Suppressor macrophage treated with lipopolysaccharide for 4 hours (primary cell): ENCODE data around the gene SYTL3.
"Not testable (repeated sequence)": the region's sequence is repeated elsewhere in the genome, so short reads cannot be mapped to it uniquely, and the experiment has no call there.

Source experiments
- DNase-seq: peaks from one replicate; pipeline ENCODE4 v3.0.0-alpha.2; 2020

SYTL3 gene

GRCh38 chr6:158665332-158665731 lies 15.5 kb downstream of the SYTL3 start:
- no peak for DNase-seq

DNA sequence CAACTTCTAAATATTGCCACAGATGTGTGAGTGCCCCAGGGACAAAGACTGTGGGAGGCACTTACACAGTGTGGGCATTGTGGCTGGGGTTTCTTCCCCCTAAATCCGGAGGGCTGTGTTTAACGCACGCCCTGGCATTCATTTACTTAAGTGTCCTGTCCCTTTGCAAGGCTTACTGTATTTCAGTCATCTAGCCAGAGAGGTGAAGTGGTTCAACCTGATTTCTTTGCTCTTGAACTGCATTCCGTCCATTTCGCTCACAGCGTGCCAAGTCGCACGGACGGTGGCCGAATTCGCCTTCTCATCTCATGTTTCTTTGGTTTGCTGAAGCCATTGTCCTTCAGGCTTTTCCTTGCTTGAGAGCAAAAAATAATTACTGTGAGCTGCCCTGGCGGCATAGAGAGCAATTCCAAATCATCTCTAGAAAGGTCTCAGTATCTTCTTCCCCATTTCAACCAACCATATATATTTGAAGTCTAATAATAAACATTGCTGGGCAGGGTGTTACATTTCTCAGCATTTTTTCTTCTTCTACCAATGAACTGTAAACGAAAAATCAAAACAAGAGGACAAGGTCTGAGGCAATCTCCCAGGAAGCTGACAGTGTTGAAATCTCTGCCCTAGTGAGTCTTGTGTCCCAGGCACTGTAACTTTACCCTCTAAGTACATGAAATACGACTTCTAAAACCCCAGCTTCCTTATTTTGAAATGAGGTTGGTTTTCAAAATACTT lies 16.9 kb downstream of the SYTL3 start:
- DNase-seq: peak; percentile 94

DNA sequence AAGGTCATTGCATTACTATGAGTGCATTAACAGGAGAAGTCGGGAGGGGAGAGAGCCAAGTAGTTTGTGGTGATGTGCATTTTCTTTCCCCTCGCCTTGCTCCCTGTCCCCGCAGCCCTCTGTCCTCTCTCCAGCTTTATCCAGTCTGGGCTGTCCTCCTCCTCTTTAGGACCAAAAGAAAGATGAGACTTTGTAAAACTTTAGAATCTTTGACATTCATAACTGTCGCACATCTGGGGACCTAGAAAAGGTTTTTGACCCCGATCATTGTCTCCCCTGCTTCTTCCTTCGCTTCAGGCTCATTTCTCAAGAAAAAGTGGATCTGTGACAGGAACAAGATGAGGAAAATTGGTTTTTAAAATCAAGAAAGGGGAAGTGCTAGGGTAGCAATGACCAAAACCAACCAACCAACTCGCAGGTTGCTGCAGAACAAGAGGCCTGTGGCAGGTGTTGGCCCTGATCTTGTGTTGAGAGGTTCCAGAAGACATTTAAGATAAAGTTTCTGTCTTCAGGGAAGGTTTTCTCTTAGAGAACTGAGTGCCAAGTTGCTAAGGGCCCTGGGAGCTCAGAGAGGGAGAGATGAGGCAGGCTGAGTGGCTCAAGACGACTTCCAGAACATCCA lies 17.6 kb downstream of the SYTL3 start:
- DNase-seq: peak; percentile 24

GRCh38 chr6:158668707-158669103 lies 18.9 kb downstream of the SYTL3 start:
- no peak for DNase-seq

DNA sequence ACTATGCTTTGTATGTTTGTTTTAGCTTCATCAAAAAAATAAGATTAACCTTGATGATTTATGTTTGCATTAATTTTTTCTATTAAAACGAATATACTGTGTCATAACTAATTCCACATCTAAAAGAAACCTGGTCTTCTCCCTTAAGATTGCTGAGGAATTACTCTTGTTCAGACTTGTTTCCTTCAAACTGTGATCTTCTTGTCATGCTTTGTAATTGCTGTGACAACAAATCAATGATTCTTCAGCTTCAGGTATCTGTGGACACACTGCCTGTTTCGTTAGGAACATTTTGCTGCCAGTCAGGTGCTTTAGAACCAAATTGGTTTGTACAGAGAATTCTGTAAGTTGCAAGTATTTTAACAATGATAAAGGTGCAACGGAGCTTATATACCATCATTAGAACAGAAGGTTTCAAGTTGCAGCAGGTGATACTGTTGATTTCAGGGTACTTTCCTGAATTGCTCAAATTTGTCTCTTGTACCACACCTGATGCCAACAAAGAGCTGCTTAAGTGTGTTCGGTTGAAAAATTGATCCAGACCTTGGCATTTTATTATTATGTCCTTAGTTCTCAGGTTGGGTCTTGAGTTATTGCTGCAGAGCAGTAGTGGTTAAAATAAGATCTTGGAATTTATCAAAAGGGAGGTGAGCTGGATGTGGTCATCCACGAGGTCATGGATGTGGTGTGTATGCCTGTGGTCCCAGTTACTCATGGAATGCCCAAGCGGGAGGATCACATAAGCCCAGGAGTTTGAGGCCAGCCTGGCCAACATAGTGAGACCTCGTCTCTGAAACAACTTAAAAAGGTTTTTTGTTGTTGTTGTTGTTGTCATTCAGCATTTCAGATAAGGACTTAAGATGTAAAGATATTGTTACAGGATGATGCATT lies 19.5 kb downstream of the SYTL3 start:
- DNase-seq: no peak

GRCh38 chr6:158672119-158672518 lies 22.3 kb downstream of the SYTL3 start:
- DNase-seq: not testable (repeated sequence)

GRCh38 chr6:158672726-158673125 lies 22.9 kb downstream of the SYTL3 start:
- no peak for DNase-seq

GRCh38 chr6:158674342-158675131 lies 24.7 kb downstream of the SYTL3 start:
- no peak for DNase-seq

DNA sequence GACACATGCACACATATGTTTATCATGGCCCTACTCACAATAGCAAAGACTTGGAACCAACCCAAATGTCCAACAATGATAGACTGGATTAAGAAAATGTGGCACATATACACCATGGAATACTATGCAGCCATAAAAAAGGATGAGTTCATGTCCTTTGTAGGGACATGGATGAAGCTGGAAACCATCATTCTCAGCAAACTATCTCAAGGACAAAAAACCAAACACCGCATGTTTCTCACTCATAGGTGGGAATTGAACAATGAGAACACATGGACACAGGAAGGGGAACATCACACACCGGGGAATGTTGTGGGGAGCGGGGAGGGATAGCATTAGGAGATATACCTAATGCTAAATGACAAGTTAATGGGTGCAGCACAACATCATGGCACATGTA lies 27.2 kb downstream of the SYTL3 start:
- not testable (repeated sequence) for DNase-seq

GRCh38 chr6:158677906-158678578 lies 28.2 kb downstream of the SYTL3 start:
- DNase-seq: no peak

- DNase-seq: no peak
These were observed 30.2 kb downstream of the SYTL3 start for GRCh38 chr6:158680015-158680414.

- no peak for DNase-seq
These were observed 30.6 kb downstream of the SYTL3 start for GRCh38 chr6:158680481-158680880.

DNA sequence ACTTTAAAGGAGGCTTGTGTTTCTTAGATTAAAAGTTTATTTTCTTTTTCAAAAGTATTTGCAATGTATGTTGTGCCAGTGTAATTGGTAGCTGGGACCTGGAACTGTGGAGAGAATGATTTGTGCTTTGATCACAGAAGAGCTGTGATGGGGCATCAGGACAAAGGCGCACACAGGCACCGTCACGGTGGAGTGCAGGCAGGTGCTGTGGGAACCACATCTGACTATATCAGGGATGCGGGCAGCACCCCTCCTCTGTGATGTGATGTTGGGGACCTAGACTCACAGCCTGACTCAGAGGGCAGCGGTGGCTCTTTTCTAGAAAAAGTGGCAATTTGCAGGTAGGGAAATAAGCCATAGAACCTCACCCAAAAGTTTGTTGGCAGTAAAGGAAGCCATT lies 34.5 kb downstream of the SYTL3 start:
- no peak for DNase-seq

- DNase-seq: no peak
These were observed 35.0 kb downstream of the SYTL3 start for GRCh38 chr6:158684745-158685324.

DNA sequence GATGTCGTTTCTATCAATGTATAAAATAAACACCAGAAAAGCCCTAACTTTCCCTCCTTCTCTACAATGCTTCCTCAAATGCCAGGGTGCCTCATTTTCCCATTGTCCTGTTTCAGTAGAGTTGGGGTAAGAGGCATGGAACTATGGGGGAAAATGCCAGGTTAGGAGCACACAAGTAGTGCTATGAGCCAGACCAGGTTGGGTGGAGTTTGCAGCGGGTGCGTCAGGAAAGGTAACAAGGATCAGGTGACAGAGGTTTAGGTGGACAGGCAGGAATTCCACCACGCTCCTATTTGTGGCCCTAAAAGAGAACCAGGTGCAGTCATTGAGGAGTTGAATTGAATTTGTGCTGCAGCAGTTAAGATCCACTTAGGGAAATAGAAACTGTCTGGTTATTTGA lies 36.5 kb downstream of the SYTL3 start:
- no peak for DNase-seq

DNA sequence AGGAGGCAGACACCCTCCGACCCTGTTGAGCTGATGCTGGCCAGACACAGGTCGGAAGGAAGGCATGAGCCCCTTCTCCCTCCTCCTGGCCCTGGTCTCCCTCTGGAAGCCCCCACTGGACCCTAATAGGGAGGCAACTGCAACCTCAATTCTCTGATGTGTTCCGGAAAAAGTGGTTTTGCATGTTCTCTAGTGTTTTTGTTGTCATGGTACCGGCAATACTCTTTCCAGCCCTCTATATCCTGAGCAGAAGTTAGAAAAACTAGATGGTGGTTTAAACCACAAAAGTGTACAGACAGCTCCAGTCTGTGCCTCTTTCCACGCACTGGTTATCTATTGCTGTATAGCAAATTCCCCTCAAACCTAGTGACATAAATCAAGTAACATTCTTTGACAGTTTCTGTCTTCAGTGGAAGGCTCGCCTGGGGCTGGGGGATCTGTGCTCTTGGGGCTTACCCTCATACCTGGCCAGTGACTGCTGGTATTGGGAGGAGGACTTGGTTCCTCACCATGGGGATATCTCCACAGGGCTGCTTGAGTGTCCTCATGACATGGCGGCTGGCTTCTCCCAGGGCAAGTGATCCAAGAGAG lies 37.0 kb downstream of the SYTL3 start:
- no peak for DNase-seq

GRCh38 chr6:158687506-158687905 lies 37.7 kb downstream of the SYTL3 start:
- DNase-seq: peak; percentile 28

GRCh38 chr6:158688860-158689259 lies 39.0 kb downstream of the SYTL3 start:
- DNase-seq: peak; percentile 62

- DNase-seq: no peak
These were observed 45.1 kb downstream of the SYTL3 start for GRCh38 chr6:158694913-158695312.

DNA sequence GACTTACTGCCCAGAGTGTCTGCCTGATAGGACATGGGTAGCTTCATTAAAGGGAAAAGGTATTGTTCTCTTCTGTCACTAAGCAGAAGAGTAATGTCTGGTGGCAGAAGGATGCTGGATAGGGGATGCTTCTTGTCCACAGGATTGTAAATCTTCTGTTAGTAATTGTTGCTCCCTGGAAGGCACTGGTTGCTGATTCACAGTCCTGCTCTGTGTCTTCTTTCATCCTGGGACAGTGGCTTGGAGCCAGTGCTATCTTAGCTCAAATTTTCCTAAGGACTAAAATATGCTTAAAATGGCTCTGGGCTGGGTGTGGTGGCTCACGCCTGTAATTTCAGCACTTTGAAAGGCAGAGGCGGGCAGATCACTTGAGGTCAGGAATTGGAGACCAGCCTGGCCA lies 48.0 kb downstream of the SYTL3 start:
- no peak for DNase-seq

GRCh38 chr6:158698931-158699330 lies 49.1 kb downstream of the SYTL3 start:
- DNase-seq: peak; percentile 62
